ENCODE data around the gene ATP10A.

DNA sequence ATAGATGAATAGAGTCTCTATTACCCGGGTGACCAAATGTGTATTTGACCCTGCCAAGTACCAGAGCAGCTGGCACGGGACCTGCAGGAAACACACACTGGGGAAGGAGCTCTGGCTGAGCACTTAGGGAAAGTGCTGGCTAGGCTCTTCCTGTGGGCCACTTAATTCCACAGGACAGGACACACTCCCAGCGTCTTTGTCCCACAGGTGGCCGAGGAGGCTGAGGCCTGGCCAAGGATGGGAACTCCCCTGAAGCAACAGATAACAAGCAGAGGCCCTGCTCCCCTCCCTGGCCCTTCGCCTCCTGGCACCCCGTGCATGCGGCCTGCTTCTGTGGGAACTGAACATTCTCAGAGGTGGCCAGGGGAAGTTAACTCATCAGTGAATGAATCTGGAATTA lies 180.8 kb downstream of the ATP10A start:
- TF ChIP-seq, protein P1, sequence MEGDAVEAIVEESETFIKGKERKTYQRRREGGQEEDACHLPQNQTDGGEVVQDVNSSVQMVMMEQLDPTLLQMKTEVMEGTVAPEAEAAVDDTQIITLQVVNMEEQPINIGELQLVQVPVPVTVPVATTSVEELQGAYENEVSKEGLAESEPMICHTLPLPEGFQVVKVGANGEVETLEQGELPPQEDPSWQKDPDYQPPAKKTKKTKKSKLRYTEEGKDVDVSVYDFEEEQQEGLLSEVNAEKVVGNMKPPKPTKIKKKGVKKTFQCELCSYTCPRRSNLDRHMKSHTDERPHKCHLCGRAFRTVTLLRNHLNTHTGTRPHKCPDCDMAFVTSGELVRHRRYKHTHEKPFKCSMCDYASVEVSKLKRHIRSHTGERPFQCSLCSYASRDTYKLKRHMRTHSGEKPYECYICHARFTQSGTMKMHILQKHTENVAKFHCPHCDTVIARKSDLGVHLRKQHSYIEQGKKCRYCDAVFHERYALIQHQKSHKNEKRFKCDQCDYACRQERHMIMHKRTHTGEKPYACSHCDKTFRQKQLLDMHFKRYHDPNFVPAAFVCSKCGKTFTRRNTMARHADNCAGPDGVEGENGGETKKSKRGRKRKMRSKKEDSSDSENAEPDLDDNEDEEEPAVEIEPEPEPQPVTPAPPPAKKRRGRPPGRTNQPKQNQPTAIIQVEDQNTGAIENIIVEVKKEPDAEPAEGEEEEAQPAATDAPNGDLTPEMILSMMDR (IDR thresholded peaks at IDR 0.05), result no peak
- no peak for TF ChIP-seq POLR2A (IDR thresholded peaks at IDR 0.05)
